ENCODE data around the gene GAK.
"Not testable (repeated sequence)": the region's sequence is repeated elsewhere in the genome, so short reads cannot be mapped to it uniquely, and the experiment has no call there.

GAK gene

GRCh38 chr4:926538-926937 lies 5.6 kb downstream of the GAK start:
- DNase-seq (ENCODE audit: low spot score): no peak

- no peak for DNase-seq (ENCODE audit: low spot score)
These were observed 6.2 kb downstream of the GAK start for GRCh38 chr4:925771-926500.

GRCh38 chr4:925171-925570 lies 6.9 kb downstream of the GAK start:
- no peak for DNase-seq (ENCODE audit: low spot score)

GRCh38 chr4:924107-925096 lies 7.7 kb downstream of the GAK start:
- no peak for DNase-seq (ENCODE audit: low spot score)

- DNase-seq (ENCODE audit: low spot score): no peak
These were observed 10.2 kb downstream of the GAK start for GRCh38 chr4:921830-922331.

GRCh38 chr4:919004-919680 lies 13.0 kb downstream of the GAK start:
- DNase-seq (ENCODE audit: low spot score): not testable (repeated sequence)

- DNase-seq (ENCODE audit: low spot score): not testable (repeated sequence)
These were observed 13.5 kb downstream of the GAK start for GRCh38 chr4:918591-918990.

- DNase-seq (ENCODE audit: low spot score): no peak
These were observed 14.1 kb downstream of the GAK start for GRCh38 chr4:917992-918391.

GRCh38 chr4:917466-917865 lies 14.7 kb downstream of the GAK start:
- no peak for DNase-seq (ENCODE audit: low spot score)

GRCh38 chr4:915595-915994 lies 16.5 kb downstream of the GAK start:
- no peak for DNase-seq (ENCODE audit: low spot score)

GRCh38 chr4:915041-915474 lies 17.1 kb downstream of the GAK start:
- no peak for DNase-seq (ENCODE audit: low spot score)

- no peak for DNase-seq (ENCODE audit: low spot score)
These were observed 17.6 kb downstream of the GAK start for GRCh38 chr4:914531-914930.

- no peak for DNase-seq (ENCODE audit: low spot score)
These were observed 18.9 kb downstream of the GAK start for GRCh38 chr4:913280-913618.

- no peak for DNase-seq (ENCODE audit: low spot score)
These were observed 19.4 kb downstream of the GAK start for GRCh38 chr4:912548-913279.

- no peak for DNase-seq (ENCODE audit: low spot score)
These were observed 20.1 kb downstream of the GAK start for GRCh38 chr4:911871-912490.

GRCh38 chr4:911221-911751 lies 20.8 kb downstream of the GAK start:
- DNase-seq (ENCODE audit: low spot score): no peak

- no peak for DNase-seq (ENCODE audit: low spot score)
These were observed 21.6 kb downstream of the GAK start for GRCh38 chr4:910366-911091.

- DNase-seq (ENCODE audit: low spot score): no peak
These were observed 22.3 kb downstream of the GAK start for GRCh38 chr4:909821-910220.

- DNase-seq (ENCODE audit: low spot score): no peak
These were observed 23.0 kb downstream of the GAK start for GRCh38 chr4:909131-909571.

Measured in GM03348 (cell line).